COR-L47 (cell line): ENCODE data around the gene CDH4.

Experiments
- DNase-seq: peaks from one replicate; lab custom pipeline; 2025; lab: John Stamatoyannopoulos, UW

Gene CDH4

DNA sequence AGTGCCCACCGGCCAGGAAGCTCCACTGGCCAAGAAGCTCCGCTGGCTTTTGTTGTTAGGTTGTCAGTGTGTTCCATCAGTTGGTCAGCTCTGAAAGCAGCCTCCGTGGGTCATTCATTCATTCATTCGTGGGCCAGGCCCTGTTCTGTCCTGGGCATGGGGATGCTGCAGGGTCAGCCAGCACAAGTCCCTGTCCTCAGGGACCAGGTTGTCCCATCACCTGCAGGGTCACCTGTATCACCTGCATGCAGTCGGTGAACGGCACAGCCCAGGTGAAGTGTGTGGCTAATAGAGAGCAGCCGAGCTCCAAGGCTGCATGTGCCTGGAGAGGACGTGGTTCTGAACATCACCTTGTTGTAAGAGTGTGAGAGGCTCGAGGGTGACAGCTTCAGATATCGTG lies 403.5 kb downstream of the CDH4 start:
- no peak for DNase-seq

DNA sequence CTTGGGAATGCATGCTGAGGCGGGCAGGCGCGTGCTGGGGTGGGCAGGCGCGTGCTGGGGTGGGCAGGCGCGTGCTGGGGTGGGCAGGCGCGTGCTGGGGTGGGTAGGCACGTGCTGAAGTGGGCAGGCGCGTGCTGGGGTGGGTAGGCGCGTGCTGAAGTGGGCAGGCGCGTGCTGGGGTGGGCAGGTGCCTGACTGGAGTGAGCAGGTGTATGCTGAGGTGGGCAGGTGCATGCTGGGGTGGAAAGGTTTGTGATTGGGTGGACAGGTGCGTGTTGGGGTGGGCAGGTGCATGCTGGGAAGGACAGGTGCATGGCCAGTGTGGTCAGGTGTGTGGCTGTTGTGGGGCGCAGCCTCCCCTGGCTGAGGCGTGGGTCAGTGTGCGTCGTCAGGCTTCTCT lies 404.1 kb downstream of the CDH4 start:
- DNase-seq = no peak

DNA sequence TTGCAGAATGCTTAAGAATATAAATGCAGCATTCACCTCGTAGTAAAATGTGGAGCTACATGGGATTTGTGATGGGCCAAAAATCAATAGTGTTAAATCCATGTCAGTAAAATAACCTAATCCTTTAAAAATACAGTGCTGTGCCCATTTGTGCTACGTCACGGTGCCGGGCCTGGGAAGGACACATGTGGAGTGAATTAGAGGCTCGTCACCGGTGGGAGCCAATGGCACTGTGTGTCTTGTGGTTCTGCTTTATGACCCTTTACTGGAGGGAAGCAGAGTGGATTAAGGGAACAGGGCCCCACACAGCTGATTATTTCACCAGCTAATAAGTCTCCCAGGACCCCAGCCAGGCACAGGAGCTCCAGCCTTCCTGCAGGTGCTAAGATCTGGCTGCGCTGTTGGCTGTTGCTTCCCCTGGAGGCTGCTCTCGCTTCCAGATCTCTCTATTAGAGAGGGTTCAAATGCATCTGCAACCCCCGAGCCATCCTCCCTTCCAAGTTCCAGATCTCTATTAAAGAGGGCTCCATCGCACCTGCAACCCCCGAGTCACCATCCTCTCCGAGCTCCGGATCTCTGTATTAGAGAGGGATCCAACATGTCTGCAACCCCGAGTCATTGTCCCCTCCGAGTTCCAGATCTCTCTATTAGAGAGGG lies 405.8 kb downstream of the CDH4 start:
- no peak for DNase-seq

DNA sequence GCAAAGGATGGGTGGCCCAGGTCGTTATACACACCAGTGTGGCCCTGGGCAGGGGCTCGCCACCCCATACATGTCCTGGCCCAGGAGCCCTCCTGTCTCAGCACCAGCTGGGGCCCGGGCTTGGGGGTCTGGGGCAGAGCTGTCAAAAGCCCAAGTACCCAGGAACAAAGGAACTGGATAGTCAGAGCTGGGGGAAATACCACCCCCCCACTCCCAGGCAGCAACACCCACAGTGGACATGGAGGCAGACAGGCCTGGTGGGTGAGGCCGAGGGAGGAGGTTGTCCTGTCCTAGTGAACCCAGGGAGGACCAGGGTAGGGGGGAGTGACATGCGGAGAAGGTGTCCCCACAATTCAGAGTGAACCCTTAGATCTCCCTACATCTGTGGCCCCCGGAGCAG lies 406.5 kb downstream of the CDH4 start:
- DNase-seq = no peak

DNA sequence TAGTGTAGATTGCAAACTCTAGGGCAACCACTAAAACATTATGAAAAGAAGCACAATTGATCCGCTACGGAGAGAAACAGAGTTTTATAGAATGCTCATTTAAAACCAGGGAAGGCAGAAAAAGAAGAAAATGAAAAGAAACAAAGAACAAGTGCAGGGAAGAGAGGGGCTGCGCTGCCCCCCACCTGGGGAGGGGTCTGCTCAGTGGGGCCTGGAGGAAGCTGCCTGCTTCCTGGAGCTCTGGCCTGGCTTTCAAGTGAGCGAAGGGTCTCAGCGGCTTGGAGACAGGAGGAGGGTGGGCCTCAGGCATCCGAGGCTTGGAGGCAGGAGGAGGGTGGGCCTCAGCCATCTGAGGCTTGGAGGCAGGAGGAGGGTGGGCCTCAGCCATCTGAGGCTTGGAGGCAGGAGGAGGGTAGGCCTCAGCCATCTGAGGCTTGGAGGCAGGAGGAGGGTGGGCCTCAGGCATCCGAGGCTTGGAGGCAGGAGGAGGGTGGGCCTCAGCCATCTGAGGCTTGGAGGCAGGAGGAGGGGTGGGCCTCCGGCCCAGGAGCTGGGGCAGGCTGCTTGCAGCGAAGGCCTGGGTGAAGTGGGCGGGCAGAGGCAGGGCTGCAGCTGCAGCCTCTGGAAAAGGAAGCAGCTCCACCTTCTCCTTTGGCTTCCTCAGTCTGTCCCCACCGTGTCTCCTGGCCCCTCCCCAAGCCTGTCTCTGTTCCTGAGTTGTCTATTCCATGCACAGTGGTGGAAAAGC lies 407.4 kb downstream of the CDH4 start:
- DNase-seq = no peak

DNA sequence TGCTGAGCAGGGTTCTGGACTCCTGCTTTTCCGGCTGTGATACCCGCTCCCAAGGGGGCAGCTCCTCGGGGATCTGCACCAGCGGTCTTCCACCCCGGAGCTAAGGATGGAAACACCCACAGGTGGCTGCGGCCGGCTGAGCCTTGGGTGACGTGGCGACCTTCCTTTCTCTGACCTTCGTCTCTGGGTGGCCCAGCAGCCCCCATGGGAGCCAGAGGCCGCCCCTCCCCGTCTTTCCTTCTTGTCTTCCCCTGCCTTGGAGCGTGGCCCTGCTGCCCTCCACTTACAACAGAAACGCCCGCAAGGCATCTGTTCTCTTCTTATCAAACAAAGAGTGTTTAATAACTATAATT lies 407.9 kb downstream of the CDH4 start:
- DNase-seq = no peak

DNA sequence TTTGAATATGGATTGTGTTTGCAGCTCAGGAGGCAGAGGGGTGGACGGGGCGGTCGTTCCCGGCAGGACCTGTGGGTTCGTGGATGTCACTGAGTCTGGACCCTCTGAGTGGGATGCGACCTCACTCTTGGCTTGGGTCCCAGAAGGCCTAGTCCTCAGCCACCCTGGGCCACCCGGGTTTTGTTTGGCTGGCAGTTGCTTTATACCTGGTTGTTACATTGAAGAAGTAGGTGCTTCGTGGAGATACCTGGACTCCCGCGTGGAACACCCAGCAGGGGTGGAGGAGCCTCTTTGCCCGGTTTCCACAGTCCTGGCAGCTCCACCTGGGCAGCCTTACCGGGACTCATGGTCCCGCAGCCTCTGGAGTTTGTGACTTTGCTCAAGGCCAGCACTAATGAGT lies 408.5 kb downstream of the CDH4 start:
- no peak for DNase-seq

DNA sequence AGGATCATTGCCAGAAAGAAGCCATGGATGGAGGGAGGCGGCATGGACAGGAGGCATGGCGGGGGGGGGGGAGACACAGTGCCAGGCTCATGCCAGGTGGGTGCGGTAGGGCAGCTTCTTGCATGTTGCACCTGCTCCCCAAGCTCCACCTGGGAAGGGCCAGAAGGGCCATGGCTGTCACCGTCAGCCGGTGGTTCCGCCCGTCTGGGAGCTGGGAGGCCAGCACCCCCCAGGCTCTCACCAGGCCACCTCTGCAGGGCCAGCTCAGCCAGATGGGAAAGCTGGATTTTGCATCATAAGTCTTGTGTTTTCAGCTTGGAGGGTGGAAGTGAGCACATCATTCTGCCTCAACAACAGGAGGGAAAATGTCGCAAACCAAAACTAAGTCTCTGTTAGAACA lies 409.0 kb downstream of the CDH4 start:
- peak; percentile 38 for DNase-seq

DNA sequence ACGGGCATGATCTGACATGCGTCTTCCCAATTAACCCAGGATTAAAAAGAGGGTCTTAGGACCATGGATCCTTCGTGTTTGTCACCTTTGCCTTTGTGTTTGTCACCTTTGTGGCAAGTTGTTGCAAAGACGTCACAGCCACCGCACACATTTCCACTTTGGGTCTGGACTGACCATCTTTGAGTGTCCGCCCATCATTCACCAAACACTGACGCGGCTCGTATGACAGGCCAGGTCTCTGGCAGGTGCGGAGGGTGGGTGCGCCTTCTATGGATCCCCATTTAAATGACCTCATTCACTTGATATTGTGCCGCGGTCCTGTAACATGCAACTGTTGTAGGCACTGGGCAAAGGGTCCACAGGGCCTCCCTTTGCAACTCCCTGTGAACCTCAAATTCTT lies 409.5 kb downstream of the CDH4 start:
- no peak for DNase-seq

DNA sequence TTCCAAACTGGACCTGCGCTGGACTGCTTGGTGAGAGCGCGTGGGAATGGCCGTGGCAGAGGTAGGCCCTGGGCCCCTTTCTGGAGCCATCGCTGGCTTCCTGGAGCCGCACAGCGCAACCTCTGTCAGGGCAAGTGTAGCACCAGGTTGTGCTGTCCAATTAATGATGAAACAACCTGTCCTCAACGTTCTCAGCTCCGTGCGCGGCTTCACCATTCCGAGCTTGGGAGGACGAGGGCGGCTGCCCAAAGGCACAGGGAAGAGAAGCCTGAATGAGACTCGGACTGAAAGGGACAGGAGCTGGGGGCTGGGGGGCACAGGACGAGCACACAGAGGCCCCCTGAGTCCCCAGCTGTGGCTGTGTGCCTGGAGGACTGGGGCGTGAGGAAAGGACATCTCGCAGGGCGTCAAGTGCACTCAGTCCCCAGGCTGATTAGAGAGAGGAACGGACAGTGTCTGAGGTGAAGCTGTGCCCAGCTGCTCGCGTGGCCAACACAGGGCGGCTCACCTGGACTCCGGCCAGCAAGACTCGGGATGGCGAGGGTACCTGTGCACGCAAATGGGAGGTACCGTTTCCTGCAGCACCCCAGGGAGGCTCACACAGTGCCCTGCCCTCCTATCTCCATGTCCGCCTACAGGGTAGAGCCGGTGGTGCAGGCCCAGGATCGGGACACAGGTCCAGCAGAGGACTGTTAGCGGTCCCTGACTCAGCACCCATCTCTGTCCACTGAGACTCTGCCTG lies 410.3 kb downstream of the CDH4 start:
- no peak for DNase-seq

DNA sequence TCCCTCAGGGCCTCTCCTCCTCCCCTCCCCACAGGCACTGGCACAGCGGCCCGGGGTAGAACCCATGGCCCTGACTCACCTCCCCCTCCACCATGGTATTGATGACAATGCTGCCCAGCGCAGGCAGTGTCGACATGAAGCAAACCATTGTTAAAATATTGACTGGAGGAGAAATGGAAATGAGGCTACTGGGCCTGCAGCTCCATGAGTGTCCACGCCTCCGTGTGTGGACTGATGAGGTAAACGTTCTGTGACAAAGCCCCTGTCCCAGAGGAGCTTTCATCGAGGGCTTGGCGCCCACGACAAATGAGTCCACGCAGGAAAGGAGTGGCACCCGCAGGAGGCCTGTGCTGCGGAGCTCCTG lies 410.9 kb downstream of the CDH4 start:
- DNase-seq = no peak

DNA sequence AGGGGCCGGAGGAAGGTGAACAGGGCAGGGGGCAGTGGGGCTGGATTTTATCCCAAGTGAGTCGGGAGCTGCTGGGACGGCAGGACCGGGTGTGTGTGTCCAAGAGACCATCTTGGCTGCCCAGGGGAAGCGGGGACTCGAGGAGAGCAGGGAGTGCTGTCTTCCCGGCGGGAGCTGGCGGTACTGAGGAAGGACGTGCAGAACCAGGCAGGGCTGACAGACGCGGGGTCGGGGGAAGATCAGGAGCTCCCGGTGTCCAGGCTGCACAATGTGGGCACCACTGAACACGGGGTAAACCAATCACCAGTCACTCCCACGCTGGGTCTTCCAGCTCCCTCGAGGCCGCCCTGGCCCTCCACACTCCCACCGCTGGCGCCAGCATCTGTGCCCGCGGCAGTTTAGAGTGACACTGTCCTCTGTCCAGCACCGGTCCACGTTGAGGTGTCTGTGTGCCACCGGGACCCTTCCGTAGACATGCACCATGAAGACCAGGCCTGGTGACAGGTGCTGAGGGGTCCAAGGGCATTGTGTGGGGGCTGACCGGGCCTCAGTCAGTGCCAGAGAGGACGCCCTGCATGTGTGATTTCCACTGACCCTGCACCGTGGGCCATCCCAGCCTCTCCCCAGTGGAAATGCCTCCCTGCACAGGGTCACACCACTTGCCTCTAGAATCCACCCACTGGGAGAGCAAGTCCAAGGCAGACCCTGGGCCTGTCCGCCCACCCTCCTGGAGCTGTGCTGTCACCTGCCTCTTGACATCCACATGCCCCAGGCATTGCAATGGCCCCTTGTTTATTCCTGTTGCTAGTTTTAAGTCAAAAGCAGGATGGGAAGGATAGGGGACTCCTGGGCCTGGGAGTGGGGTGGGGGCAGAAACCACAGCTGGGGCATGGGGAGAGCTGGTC lies 411.7 kb downstream of the CDH4 start:
- DNase-seq = no peak

DNA sequence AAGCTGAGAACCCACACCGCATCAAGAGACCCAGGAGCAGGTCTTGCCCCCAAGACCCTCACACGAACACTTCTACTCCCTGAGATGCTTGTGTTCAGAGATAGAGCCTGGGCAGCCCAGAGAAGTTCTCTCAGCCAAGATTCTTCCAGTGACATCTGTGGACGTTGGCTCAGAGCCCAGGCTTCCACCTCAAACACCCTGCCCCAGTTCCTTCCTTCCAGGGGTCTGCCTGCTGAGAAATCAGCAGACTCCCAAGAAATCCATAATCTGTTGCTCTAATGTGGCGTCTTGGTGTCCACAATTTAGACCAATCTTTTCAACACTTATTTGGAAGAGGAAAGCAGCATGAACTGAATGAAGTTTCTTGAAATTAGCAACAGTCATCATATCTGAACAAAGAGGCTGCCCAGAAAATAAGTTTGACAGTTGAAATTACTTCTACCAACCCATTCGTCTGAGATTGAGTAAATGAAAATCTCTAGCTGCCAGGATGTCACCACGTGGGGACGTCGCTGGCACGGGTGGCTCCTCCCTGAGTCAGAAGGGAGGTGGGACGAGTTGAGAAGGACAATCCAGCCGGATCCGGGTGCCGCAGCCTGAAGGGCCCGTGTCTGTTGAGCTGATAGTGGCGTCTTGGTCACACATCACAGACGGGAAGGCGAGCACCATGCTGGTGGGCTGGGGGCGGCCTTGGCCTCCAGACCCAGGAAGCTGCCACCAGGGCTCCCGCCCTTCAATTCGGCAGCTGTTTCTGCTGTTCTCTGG lies 412.7 kb downstream of the CDH4 start:
- DNase-seq = no peak

DNA sequence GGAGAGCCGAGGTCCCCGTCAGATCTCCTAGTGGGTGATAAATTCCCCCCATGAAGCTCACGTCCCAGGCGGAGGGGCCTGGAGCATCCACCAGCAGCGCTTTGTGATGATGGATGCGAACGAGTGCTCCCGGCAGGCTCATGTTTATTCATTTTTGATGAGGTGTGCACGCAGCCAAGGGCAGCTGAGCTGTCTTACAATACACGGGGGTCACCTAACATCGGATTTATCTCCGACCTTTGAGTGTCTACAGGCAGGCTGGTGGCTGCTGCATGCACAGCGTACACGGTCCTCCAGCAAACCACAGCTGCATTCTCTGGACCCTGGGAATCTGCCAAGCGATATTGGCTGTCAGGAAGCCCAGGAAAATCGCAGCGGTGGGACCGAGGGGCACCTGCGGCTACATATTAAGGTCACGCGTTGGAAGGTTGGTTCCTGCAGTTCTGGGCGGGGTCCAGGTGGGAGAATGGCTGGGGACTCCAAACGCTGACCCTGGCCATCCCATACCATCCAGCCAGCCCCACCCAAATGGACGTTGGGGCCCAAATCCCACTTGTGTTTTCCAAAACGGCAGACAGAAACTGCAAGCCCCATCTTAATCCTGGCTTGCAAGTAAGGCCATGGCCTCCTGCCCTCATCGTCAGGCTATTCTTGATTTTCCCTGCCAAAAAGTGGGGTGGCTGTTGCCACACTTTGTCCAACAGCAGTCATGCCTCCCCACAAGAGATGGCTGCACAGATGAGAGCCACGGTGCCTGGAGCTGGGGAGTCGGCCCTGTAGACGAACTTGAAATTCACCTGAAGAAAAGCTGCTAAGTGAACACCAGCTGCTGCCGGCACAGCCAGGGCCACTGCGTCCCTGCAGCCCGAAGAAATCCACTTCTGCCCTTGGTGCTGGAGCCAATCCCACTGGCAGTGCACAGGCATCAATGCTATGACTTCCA lies 413.7 kb downstream of the CDH4 start:
- DNase-seq = no peak

DNA sequence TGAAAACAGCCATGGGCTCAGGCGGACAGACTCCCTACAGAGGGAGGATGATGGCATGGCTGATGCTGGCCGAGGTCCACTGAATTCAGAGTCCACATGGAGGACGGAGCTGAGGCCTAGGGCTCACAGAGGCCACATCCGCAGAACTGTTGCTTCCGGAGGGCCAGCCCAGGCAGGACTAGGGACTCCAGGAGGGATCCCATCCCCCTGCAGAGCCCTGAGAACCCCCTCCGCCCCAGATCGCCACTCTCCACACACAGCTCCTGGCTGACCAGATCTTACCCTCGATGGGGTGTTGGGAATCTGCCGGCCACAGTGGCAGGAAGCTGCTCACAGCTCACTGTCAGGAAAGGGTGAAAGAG lies 414.4 kb downstream of the CDH4 start:
- no peak for DNase-seq

DNA sequence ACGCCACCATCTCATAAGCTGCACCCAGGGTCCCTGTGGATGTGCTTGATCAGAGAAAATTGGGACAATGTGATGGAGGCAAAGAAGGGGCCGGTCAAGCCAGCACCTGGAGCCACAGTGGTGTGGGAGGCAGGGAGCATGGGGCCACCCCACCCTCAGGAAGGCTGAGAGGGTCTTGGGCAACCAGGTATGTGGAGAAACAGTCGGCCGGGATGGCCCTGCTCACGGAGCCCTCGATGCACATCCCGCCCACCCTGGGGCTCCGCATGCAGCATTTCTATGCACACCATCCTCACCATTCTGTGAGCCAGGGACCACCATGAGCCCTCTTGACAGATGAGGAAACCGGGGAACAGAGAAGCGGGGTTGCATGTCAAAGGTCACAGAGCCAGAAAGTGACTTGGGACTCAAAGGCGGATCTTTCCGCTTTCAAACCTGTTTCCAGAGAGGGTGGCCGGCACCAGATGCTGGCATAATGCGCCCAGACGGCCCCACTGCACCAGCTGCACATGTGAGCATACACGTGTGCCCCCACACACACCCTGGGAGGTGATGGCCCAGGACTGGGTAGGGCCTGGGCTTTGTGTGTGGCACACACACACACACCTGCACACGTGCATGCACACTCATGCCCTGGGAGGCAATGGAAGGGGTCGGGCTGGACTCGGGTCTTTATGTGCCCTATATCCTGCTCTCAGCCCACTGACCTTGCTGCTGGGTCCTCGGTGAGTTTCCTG lies 415.2 kb downstream of the CDH4 start:
- no peak for DNase-seq

DNA sequence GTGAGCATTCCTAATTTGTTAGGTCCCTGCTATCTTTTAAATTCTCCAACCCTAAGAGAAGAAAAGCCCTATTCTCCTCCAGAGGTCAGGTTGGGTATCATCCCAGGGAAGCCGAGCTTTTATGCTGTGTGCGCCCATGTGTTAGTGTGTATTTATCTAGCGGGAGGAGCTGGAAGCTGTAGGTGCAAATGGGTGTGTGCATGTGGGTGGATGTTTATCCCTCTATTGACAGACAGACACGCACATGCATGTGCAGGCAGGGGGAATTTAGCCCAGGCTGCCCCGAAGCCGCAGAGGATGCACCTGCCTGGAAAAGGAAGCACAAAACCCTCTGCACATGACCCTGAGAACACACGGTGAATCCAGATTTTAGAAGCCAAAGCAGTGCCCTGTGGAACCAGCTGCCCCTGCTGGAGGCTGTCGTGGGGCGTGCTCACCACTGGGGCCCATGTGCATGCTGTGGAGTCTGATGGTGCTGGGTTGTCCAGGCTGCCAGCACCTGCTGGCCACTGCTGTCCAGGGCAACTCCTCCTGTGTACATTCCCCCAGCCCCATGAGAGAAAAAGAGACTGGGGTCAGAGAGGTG lies 416.1 kb downstream of the CDH4 start:
- peak; percentile 49 for DNase-seq

DNA sequence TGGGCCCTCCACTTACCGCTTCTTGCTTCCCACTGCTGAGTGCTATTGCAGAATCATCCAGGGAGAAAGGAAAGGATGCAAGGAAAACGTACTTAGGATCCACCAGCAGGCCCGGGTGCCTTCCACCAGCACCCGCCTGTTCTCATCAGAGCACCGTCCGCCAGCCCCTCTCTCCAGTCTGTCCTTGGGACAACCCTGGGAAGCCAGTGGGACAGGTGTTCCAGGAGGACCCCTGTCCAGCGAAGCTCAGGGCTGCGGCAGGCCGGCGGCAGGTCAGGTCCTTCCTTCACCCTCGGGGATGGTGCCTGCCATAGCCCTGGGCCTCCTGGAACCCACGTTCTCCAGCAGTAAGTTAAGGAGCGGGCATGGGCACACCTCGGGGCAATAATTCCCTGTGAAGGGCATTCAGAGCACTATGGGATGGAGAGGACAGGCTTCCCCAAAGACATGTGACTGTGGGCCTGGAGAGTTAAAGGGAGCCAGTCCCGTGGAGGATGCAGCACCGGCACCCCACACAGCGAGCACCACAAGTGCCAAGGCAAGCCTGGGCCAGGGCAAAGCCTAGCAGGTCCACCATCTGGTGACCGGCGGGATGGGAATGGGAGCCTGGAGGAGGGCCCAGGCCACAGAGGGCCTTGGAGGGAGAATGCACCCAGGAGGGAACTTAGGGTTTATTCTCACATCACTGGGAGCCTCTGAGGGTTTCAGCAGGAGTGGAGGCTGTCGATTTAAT lies 416.9 kb downstream of the CDH4 start:
- no peak for DNase-seq

DNA sequence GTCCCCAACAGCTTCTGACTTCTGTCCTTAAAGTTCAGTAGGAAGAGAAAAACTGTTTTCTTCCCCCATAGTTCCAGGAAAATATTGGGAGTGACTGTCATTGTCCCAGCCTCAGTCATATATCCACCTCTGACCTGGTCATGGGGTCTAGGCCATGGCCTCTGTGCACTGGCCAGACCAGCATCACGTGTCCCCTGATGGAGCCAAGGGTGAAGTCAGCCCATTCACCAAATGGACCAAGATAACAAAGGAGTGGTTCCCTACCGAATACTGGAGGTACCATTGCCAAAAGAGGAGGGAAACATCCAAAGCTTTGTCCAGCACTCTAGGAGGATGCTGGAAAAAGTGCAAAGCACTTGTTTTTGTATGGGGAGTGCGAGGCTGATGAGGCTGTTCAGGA lies 418.2 kb downstream of the CDH4 start:
- DNase-seq = no peak
